ENCODE data around the gene CABLES2.

GRCh38 chr20:62349556-62350097 is 57.5 kb downstream of the CABLES2 start:
- no peak for TF ChIP-seq CTCF (conservative IDR thresholded peaks at IDR 0.05; ENCODE audit: low read length)
- TF ChIP-seq EZH2phosphoT487 (IDR thresholded peaks at IDR 0.05; ENCODE audit: borderline replicate concordance, low read depth, low read length), result no peak

All from OCI-LY7 (cell line).